ENCODE results near the gene HSPA12A. TPM values are rescaled to one million over a fixed set of nuclear protein-coding genes. Genes with fewer than 3 reads are reported as not detected.
A peak's percentile ranks its signal among the peaks of the same experiment; 100 is the strongest.

HSPA12A gene
- total and polyA plus RNA-seq, 9 of the 15 experiments (the other 6 are each of a cell fraction or from before 2014, with no cell fraction given): 0.01 to 0.18 (median 0.04) TPM; not detected in 4

- H3K4me1 ChIP-seq (replicated peaks in 1 of 2; ENCODE audit: control insufficient read depth in 2 of 2, insufficient read depth in 2 of 2, low read length in 2 of 2): no peaks in the 10 kb centered on the region
- H2AFZ ChIP-seq (ENCODE audit: low read depth, low read length): no peak overlapping the region
Observed at GRCh38 chr10:116636976-116637375, 105.4 kb downstream of the HSPA12A start.

DNA sequence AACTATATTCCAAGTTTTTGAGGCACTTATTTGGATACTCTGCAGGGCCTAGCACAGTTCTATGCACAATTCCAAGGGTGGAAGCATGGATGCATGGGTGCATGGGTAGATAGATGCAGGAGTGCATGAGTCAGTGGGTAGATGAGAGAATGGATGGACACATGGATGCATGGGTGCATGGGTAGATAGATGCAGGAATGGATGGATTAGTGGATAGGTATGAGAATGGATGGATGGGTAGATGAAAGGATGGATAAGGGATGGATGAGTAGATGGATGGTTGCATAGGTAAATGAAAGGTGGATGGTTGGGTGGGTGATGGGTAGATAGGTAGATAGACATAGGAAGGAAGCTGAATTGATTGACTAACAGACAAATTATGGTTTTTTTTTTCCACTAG, 106.0 kb downstream of the HSPA12A start:
- no TSS peak for BruUV-seq (replicated peaks)
- Histone ChIP-seq H3K9ac (ENCODE audit: insufficient read depth in 1 of 2, low read depth in 2 of 2, low read length in 2 of 2) (no peak overlapping the region), H3K36me3 (ENCODE audit: control insufficient read depth, insufficient read depth, low read length) (no peaks in the 10 kb centered on the region), H3K4me2 (ENCODE audit: insufficient read depth, low read length) (no peak overlapping the region), H3K9me3 (replicated peaks; ENCODE audit: control insufficient read depth, insufficient read depth, low read depth, low read length) (no peaks in the 10 kb centered on the region), H4K20me1 (replicated peaks; ENCODE audit: control insufficient read depth, insufficient read depth, low read length) (no peaks in the 10 kb centered on the region), H3K4me1 (replicated peaks in 1 of 2; ENCODE audit: control insufficient read depth in 2 of 2, insufficient read depth in 2 of 2, low read length in 2 of 2) (no peaks in the 10 kb centered on the region), H3K27me3 (ENCODE audit: control insufficient read depth in 2 of 2, insufficient read depth in 2 of 2, low read length in 2 of 2) (no peaks in the 10 kb centered on the region; a peak in 1 of 5 replicates), H3K9me1 (ENCODE audit: control insufficient read depth, insufficient read depth, low read length) (no peaks in the 10 kb centered on the region), H3K79me2 (ENCODE audit: control insufficient read depth, insufficient read depth, low read length) (no peaks in the 10 kb centered on the region), H2AFZ (ENCODE audit: low read depth, low read length) (no peak overlapping the region), H3K27ac (ENCODE audit: extremely low read depth, low read depth, low read length) (no peak overlapping the region), H3K4me3 (no peak overlapping the region)
- ATAC-seq (no peak), DNase-seq (ENCODE audit: extremely low read depth in 1 of 4, low spot score in 3 of 4) (no peak), FAIRE-seq (no peak)
- CTCF ChIA-PET (ENCODE audit: low intra/inter-chr PET ratio): interaction anchor here (0.5 kb wide), 1 partner anchor 73 kb away, joined by 5 read pairs; no protein-coding TSS in a partner anchor
- intact Hi-C loops (cut with micrococcal nuclease): no loop called here
- in situ Hi-C loops (cut with MboI): no loop called here
- POLR2A ChIA-PET: no interaction called here
- TF ChIP-seq SRSF3 (IDR thresholded peaks at IDR 0.05; ENCODE audit: insufficient read depth, low read length) (no peak), LCOR (CRISPR knock-in tag; IDR thresholded peaks at IDR 0.05) (no peak), CCAR2 (IDR thresholded peaks at IDR 0.05; ENCODE audit: low read depth, low read length) (no peak), ZC3H11A (IDR thresholded peaks at IDR 0.05; ENCODE audit: low read depth, low read length) (no peak), IRF2 (CRISPR knock-in tag; IDR thresholded peaks at IDR 0.05) (no peak), CHD1 (IDR thresholded peaks at IDR 0.05; ENCODE audit: low read length) (no peak), ZNF436 (CRISPR knock-in tag; IDR thresholded peaks at IDR 0.05) (no peak), HBP1 (CRISPR knock-in tag; IDR thresholded peaks at IDR 0.05) (no peak), ZC3H4 (CRISPR knock-in tag; IDR thresholded peaks at IDR 0.05; ENCODE audit: borderline replicate concordance) (no peak), ARID3B (CRISPR knock-in tag; IDR thresholded peaks at IDR 0.05; ENCODE audit: borderline replicate concordance) (no peak), ZNF707 (CRISPR knock-in tag; conservative IDR thresholded peaks at IDR 0.05) (no peak), HNRNPUL1 (IDR thresholded peaks at IDR 0.05; ENCODE audit: low read length) (no peak)

More at GRCh38 chr10:116636976-116637375, 105.4 kb downstream of the HSPA12A start:
- FAIRE-seq: no peak
- CTCF ChIA-PET (ENCODE audit: low intra/inter-chr PET ratio): no interaction called here
- intact Hi-C loops (cut with micrococcal nuclease): no loop called here
- WGBS (ENCODE audit: insufficient coverage, low coverage, missing lambda C conversion rate): 0% methylated on average over 2 of the region's 2 CpGs
- Histone ChIP-seq H3K27me3 (ENCODE audit: control insufficient read depth in 2 of 2, insufficient read depth in 2 of 2, low read length in 2 of 2) (no peaks in the 10 kb centered on the region; a peak in 1 of 5 replicates), H3K4me2 (ENCODE audit: insufficient read depth, low read length) (no peak overlapping the region), H3K36me3 (ENCODE audit: control insufficient read depth, insufficient read depth, low read length) (no peaks in the 10 kb centered on the region), H3K9ac (ENCODE audit: insufficient read depth in 1 of 2, low read depth in 2 of 2, low read length in 2 of 2) (no peak overlapping the region), H3K79me2 (ENCODE audit: control insufficient read depth, insufficient read depth, low read length) (no peaks in the 10 kb centered on the region), H3K9me3 (replicated peaks; ENCODE audit: control insufficient read depth, insufficient read depth, low read depth, low read length) (no peaks in the 10 kb centered on the region), H3K4me3 (no peak overlapping the region), H3K27ac (ENCODE audit: extremely low read depth, low read depth, low read length) (no peak overlapping the region), H4K20me1 (replicated peaks; ENCODE audit: control insufficient read depth, insufficient read depth, low read length) (no peaks in the 10 kb centered on the region), H3K9me1 (ENCODE audit: control insufficient read depth, insufficient read depth, low read length) (no peaks in the 10 kb centered on the region)
- POLR2A ChIA-PET: no interaction called here
- in situ Hi-C loops (cut with MboI): no loop called here
- no TSS peak for BruUV-seq (replicated peaks)
- TF ChIP-seq ESRRA (IDR thresholded peaks at IDR 0.05; ENCODE audit: borderline replicate concordance, low read depth): no peak
- TF ChIP-seq, protein P1, sequence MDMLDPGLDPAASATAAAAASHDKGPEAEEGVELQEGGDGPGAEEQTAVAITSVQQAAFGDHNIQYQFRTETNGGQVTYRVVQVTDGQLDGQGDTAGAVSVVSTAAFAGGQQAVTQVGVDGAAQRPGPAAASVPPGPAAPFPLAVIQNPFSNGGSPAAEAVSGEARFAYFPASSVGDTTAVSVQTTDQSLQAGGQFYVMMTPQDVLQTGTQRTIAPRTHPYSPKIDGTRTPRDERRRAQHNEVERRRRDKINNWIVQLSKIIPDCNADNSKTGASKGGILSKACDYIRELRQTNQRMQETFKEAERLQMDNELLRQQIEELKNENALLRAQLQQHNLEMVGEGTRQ (CRISPR knock-in tag; IDR thresholded peaks at IDR 0.05): peak; percentile 26; the same call in 1 of the 2 replicates
- DNase-seq (ENCODE audit: extremely low read depth in 1 of 4, low spot score in 3 of 4): no peak
- ATAC-seq: no peak

Data from K562 (cell line).